Esophagus muscularis mucosa (tissue), 2 donors: ENCODE measurements around the gene ANKRD29.
"Not testable (repeated sequence)": the region's sequence is repeated elsewhere in the genome, so short reads cannot be mapped to it uniquely, and the experiment has no call there.

ENCODE experiments used
- EP300 ChIP-seq: sonication (generic); formaldehyde crosslinking; IDR thresholded peaks from one replicate; pipeline ENCODE4 v1.6.1; 2017; ENCODE audit warnings: antibody characterized with exemption
- POLR2A ChIP-seq: fragments of 450-650 bp; IDR thresholded peaks from one replicate; pipeline ENCODE4 v1.6.1; 2017; ENCODE audit warnings: antibody characterized with exemption, moderate library complexity, mild to moderate bottlenecking, low read depth

- TF ChIP-seq POLR2A, EP300: not testable (repeated sequence)
Observed at GRCh38 chr18:23577521-23577920, 85.2 kb downstream of the ANKRD29 start.
